A673 (cell line): ENCODE data around the gene MVB12B.

Source experiments
- EZH2 ChIP-seq: fragments of 200-600 bp; sonication (generic); IDR thresholded peaks from 2 replicates; pipeline ENCODE4 v1.6.1; 2017; ENCODE audit warnings: borderline replicate concordance, low read depth, mild to moderate bottlenecking, mixed read lengths, antibody characterized with exemption, low read length; ENCODE audit not compliant: poor library complexity, severe bottlenecking
- TF ChIP-seq, protein P1 (sequence below): fragments of 300-800, 200-600 bp; sonication (generic); conservative IDR thresholded peaks from 2 replicates; pipeline ENCODE4 v1.5.1; 2017; ENCODE audit warnings: low read depth, mild to moderate bottlenecking, antibody characterized with exemption, low read length, moderate library complexity, mixed read lengths

GRCh38 chr9:126299706-126300276 is 26.8 kb upstream of the MVB12B start:
- TF ChIP-seq, protein P1, sequence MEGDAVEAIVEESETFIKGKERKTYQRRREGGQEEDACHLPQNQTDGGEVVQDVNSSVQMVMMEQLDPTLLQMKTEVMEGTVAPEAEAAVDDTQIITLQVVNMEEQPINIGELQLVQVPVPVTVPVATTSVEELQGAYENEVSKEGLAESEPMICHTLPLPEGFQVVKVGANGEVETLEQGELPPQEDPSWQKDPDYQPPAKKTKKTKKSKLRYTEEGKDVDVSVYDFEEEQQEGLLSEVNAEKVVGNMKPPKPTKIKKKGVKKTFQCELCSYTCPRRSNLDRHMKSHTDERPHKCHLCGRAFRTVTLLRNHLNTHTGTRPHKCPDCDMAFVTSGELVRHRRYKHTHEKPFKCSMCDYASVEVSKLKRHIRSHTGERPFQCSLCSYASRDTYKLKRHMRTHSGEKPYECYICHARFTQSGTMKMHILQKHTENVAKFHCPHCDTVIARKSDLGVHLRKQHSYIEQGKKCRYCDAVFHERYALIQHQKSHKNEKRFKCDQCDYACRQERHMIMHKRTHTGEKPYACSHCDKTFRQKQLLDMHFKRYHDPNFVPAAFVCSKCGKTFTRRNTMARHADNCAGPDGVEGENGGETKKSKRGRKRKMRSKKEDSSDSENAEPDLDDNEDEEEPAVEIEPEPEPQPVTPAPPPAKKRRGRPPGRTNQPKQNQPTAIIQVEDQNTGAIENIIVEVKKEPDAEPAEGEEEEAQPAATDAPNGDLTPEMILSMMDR = no peak
- TF ChIP-seq EZH2 = no peak
